GM12878 (cell line): Measurements from ENCODE around the gene TGFBI. TPM values are rescaled to one million over a fixed set of nuclear protein-coding genes. Genes with fewer than 3 reads are reported as not detected.

Experiments
- BMI1 ChIP-seq: fragments of 450-650 bp; IDR thresholded peaks from 2 replicates; pipeline ENCODE4 v1.6.1; 2016; ENCODE audit warnings: mild to moderate bottlenecking, moderate library complexity, borderline replicate concordance
- CEBPB ChIP-seq, 2 experiments: fragments of 150-350 bp in 1 of 2; IDR thresholded peaks; 2 replicates each; pipeline ENCODE4 v1.6.1; 2012 to 2014; ENCODE audit warnings: low read depth in 2 of 2, low read length in 2 of 2, borderline replicate concordance in 1 of 2, inconsistent platforms in 1 of 2
- CHD1 ChIP-seq: IDR thresholded peaks from 2 replicates; pipeline ENCODE4 v1.6.1; 2012; ENCODE audit warnings: low read depth, low read length, improper control_type of control experiment
- EGR1 ChIP-seq, 2 experiments: IDR thresholded peaks; 1 replicate in 1 of 2; 2 replicates in 1 of 2; pipeline ENCODE4 v1.6.1; 2011 to 2012; ENCODE audit warnings: low read depth in 2 of 2, low read length in 2 of 2, borderline replicate concordance in 1 of 2, mild to moderate bottlenecking in 1 of 2, moderate library complexity in 1 of 2
- FOXM1 ChIP-seq: IDR thresholded peaks from 2 replicates; pipeline ENCODE4 v1.6.1; 2012; ENCODE audit warnings: low read depth, mild to moderate bottlenecking, inconsistent platforms, low read length, moderate library complexity
- IRF4 ChIP-seq: IDR thresholded peaks from 2 replicates; pipeline ENCODE4 v1.6.1; 2011; ENCODE audit warnings: low read depth, low read length
- LARP7 ChIP-seq: fragments of 450-650 bp; IDR thresholded peaks from 2 replicates; pipeline ENCODE4 v1.6.1; 2017; ENCODE audit warnings: mild to moderate bottlenecking
- NFIC ChIP-seq: IDR thresholded peaks from 2 replicates; pipeline ENCODE4 v1.6.1; 2012; ENCODE audit warnings: low read depth, mild to moderate bottlenecking, inconsistent platforms, low read length, moderate library complexity
- POLR2AphosphoS5 ChIP-seq: IDR thresholded peaks from 2 replicates; pipeline ENCODE4 v1.6.1; 2011; ENCODE audit warnings: mild to moderate bottlenecking, low read length, inconsistent platforms
- RELB ChIP-seq: fragments of 450-650 bp; IDR thresholded peaks from 2 replicates; pipeline ENCODE4 v1.6.1; 2017; ENCODE audit warnings: low read depth, mild to moderate bottlenecking, moderate library complexity
- SMC3 ChIP-seq: IDR thresholded peaks from 2 replicates; pipeline ENCODE4 v1.6.1; 2011; ENCODE audit warnings: low read length, improper control_type of control experiment, borderline replicate concordance
- SP1 ChIP-seq: IDR thresholded peaks from one replicate; pipeline ENCODE4 v1.6.1; 2011; ENCODE audit warnings: low read depth, low read length
- SUPT20H ChIP-seq: IDR thresholded peaks from 2 replicates; pipeline ENCODE4 v1.6.1; 2011; ENCODE audit warnings: low read depth, mild to moderate bottlenecking, low read length, moderate library complexity, borderline replicate concordance; ENCODE audit not compliant: control insufficient read depth
- SUZ12 ChIP-seq: fragments of 200-600 bp; sonication (generic); IDR thresholded peaks from one replicate; pipeline ENCODE4 v1.6.1; 2018; ENCODE audit warnings: antibody characterized with exemption, mild to moderate bottlenecking; ENCODE audit not compliant: unreplicated experiment
- ZBTB4 ChIP-seq: fragments of 450-650 bp; formaldehyde crosslinking; IDR thresholded peaks from 2 replicates; pipeline ENCODE4 v1.4.0; 2022; ENCODE audit warnings: mild to moderate bottlenecking, moderate library complexity
- ZNF592 ChIP-seq: fragments of 450-650 bp; IDR thresholded peaks from 2 replicates; pipeline ENCODE4 v1.6.1; 2017; ENCODE audit warnings: mild to moderate bottlenecking, moderate library complexity
- polyA plus RNA-seq, 11 experiments: library from polyadenylated mRNA; depleted of rRNA in 4 of 11; unstranded in 6 of 11; stranded (reverse) in 5 of 11; fragments of >200 nt; fragmentation: Nextera tagmentation in 4 of 11; fragmentation: Illumina TruSeq in 1 of 11; extraction: Ambion mirVana in 4 of 11; extraction: Trizol in 1 of 11; gene quantifications; 1 replicate in 1 of 11; 2 replicates in 10 of 11; pipeline versions ENCODE4 v1.2.1 to v1.2.3, GENCODE V29; 2011 to 2016; ENCODE audit warnings: inconsistent platforms in 2 of 11, missing spikeins in 2 of 11, low read depth in 1 of 11
- total RNA-seq, 4 experiments: library from RNA; depleted of rRNA in 3 of 4; stranded (reverse); fragments of >200 nt in 3 of 4; fragmentation: Illumina TruSeq in 1 of 4; extraction: Trizol in 1 of 4; gene quantifications; 2 replicates each; pipeline versions ENCODE4 v1.2.1 to v1.2.3, GENCODE V29; 2013 to 2021
- TF ChIP-seq, protein P1 (sequence below), 3 experiments: IDR thresholded peaks in 2 of 3; conservative IDR thresholded peaks in 1 of 3; 2 replicates each; pipeline ENCODE4 v1.5.1; 2011; ENCODE audit warnings: low read depth in 3 of 3, low read length in 3 of 3, mild to moderate bottlenecking in 3 of 3, control low read depth in 2 of 3, moderate library complexity in 2 of 3, inconsistent platforms in 1 of 3, mixed read lengths in 1 of 3; ENCODE audit not compliant: control insufficient read depth in 2 of 3, insufficient read depth in 1 of 3; ENCODE audit errors: extremely low read depth in 1 of 3

The TGFBI gene
- total and polyA plus RNA-seq, 10 of the 15 experiments (the other 5 are each of a cell fraction or from before 2014, with no cell fraction given), result 0.12 to 1.8 (median 0.19) TPM

DNA sequence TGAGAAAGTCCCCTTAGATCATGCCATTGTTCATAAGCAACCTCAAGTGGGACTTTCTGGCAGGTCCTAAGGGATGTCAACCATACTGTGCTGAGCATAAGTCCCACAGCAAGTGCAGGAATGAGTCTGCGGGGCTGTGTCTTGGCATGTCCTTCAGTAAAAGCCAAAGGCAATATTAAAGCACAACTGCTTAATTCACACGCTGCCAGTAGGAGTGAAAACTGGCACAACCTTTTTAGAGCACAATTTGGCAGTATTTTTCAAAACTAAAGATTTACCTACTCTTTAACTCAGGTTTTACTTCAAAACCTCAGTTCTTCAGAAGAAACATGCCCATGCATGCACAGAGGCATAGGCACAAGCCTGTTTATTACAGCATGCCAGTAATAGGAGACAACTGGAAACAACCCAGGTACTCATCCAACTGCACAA is 79.4 kb downstream of the TGFBI start (continued):
- TF ChIP-seq, protein P1, sequence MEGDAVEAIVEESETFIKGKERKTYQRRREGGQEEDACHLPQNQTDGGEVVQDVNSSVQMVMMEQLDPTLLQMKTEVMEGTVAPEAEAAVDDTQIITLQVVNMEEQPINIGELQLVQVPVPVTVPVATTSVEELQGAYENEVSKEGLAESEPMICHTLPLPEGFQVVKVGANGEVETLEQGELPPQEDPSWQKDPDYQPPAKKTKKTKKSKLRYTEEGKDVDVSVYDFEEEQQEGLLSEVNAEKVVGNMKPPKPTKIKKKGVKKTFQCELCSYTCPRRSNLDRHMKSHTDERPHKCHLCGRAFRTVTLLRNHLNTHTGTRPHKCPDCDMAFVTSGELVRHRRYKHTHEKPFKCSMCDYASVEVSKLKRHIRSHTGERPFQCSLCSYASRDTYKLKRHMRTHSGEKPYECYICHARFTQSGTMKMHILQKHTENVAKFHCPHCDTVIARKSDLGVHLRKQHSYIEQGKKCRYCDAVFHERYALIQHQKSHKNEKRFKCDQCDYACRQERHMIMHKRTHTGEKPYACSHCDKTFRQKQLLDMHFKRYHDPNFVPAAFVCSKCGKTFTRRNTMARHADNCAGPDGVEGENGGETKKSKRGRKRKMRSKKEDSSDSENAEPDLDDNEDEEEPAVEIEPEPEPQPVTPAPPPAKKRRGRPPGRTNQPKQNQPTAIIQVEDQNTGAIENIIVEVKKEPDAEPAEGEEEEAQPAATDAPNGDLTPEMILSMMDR (IDR thresholded peaks at IDR 0.05 in 2 of 3, conservative IDR thresholded peaks at IDR 0.05 in 1 of 3; ENCODE audit: control insufficient read depth in 2 of 3, extremely low read depth in 1 of 3, insufficient read depth in 1 of 3, low read depth in 3 of 3, low read length in 3 of 3), result no peak
- no peak for TF ChIP-seq SUPT20H
- no peak for TF ChIP-seq SP1
- peak; percentile 48; the same call in 1 of the 2 replicates for TF ChIP-seq FOXM1
- TF ChIP-seq RELB, result peak; percentile 53; the same call in 1 of the 2 replicates
- no peak for TF ChIP-seq CEBPB (IDR thresholded peaks at IDR 0.05; ENCODE audit: borderline replicate concordance in 1 of 2, low read depth in 2 of 2, low read length in 2 of 2)
- no peak for TF ChIP-seq SUZ12
- no peak for TF ChIP-seq ZNF592
- no peak for TF ChIP-seq CHD1
- TF ChIP-seq POLR2AphosphoS5, result no peak
- no peak for TF ChIP-seq ZBTB4
- TF ChIP-seq IRF4, result peak; percentile 85
- TF ChIP-seq LARP7, result no peak
- TF ChIP-seq NFIC, result peak; percentile 35; the same call in 1 of the 2 replicates
- no peak for TF ChIP-seq BMI1
- TF ChIP-seq SMC3, result no peak
- no peak for TF ChIP-seq EGR1 (IDR thresholded peaks at IDR 0.05; ENCODE audit: borderline replicate concordance in 1 of 2, low read depth in 2 of 2, low read length in 2 of 2)
